Stimulated activated naive CD8-positive, alpha-beta T cell treated with anti-CD3 and anti-CD28 coated beads, Interleukin-15, Interleukin-2, amounts not matched to agents 100 ng/mL and 50 ng/mL, for 24 hours (primary cell): ENCODE results near the gene TNRC6B.
A peak's percentile ranks its signal among the peaks of the same experiment; 100 is the strongest.
"Not testable (repeated sequence)": the region's sequence is repeated elsewhere in the genome, so short reads cannot be mapped to it uniquely, and the experiment has no call there.

ENCODE experiments used
- H3K27ac Mint-ChIP-seq: one replicate; pipeline ENCODE4 v1.8.0; 2021; ENCODE audit warnings: mild to moderate bottlenecking, mixed read lengths
- H3K27me3 Mint-ChIP-seq: one replicate; pipeline ENCODE4 v1.8.0; 2021; ENCODE audit warnings: mixed read lengths
- H3K36me3 Mint-ChIP-seq: one replicate; pipeline ENCODE4 v1.8.0; 2021; ENCODE audit warnings: low read depth, mixed read lengths
- H3K4me1 Mint-ChIP-seq: one replicate; pipeline ENCODE4 v1.8.0; 2021; ENCODE audit warnings: low read depth, mixed read lengths
- H3K4me3 Mint-ChIP-seq: one replicate; pipeline ENCODE4 v1.8.0; 2021; ENCODE audit warnings: mild to moderate bottlenecking, mixed read lengths
- H3K9me3 Mint-ChIP-seq: one replicate; pipeline ENCODE4 v1.8.0; 2021; ENCODE audit warnings: mixed read lengths

The TNRC6B gene

GRCh38 chr22:40300316-40300715 is 122.6 kb downstream of the TNRC6B start:
- Mint-ChIP-seq H3K4me3 (no peak overlapping the region), H3K36me3 (peaks cover 38% of the 10 kb centered on the region), H3K9me3 (no peaks in the 10 kb centered on the region), H3K4me1 (peaks cover 9% of the 10 kb centered on the region), H3K27ac (no peak overlapping the region), H3K27me3 (no peaks in the 10 kb centered on the region)

DNA sequence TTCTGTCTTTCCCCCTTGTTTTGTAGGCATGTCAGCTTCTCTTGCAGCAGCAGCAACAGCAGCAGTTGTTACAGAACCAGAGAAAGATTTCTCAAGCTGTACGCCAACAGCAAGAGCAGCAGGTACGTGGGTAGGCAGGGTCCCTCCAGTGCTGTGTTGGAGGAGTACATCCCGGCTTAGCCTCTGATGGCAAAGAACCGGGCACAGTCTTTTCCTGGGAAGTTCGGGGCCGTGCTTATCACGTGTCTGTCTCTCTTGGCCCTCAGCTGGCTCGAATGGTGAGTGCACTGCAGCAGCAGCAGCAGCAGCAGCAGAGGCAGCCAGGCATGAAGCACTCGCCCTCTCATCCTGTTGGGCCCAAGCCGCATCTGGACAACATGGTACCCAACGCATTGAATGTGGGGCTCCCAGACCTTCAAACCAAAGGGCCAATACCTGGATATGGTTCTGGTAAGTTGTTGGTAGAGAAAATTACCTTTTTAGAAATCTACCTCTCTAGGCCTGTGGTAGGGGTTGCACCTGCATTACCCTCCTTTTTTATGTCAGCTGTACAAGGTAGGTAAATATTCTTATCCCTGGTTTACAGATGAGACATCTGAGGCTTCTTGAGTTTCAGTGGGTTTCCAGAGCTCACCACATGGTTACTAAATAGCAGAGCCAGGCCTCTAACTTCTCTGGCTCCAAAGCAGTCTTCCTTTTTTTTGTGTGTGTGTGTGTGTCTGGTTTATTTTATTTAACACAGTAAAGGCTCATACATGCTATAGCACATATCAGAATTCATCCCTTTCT is 123.4 kb downstream of the TNRC6B start:
- Mint-ChIP-seq H3K4me1 (peaks cover 9% of the 10 kb centered on the region), H3K27ac (no peak overlapping the region), H3K4me3 (no peak overlapping the region), H3K9me3 (no peaks in the 10 kb centered on the region), H3K36me3 (peaks cover 31% of the 10 kb centered on the region), H3K27me3 (no peaks in the 10 kb centered on the region)

- H3K9me3 Mint-ChIP-seq: no peaks in the 10 kb centered on the region
- no peaks in the 10 kb centered on the region for H3K27me3 Mint-ChIP-seq
- H3K4me1 Mint-ChIP-seq: peaks cover 9% of the 10 kb centered on the region
- no peak overlapping the region for H3K27ac Mint-ChIP-seq
- peaks cover 28% of the 10 kb centered on the region for H3K36me3 Mint-ChIP-seq
- no peak overlapping the region for H3K4me3 Mint-ChIP-seq
Measured at GRCh38 chr22:40302149-40302548, 124.4 kb downstream of the TNRC6B start.

- H3K27me3 Mint-ChIP-seq: no peaks in the 10 kb centered on the region
- peaks cover 35% of the 10 kb centered on the region for H3K4me1 Mint-ChIP-seq
- H3K27ac Mint-ChIP-seq: no peak overlapping the region
- no peaks in the 10 kb centered on the region for H3K9me3 Mint-ChIP-seq
- H3K36me3 Mint-ChIP-seq: peaks cover 42% of the 10 kb centered on the region
- no peak overlapping the region for H3K4me3 Mint-ChIP-seq
Measured at GRCh38 chr22:40305625-40306024, 127.9 kb downstream of the TNRC6B start.

GRCh38 chr22:40308999-40309573 is 131.4 kb downstream of the TNRC6B start:
- H3K27me3 Mint-ChIP-seq: no peaks in the 10 kb centered on the region
- peak overlapping the region; percentile 69 for H3K27ac Mint-ChIP-seq
- no peaks in the 10 kb centered on the region for H3K9me3 Mint-ChIP-seq
- H3K4me3 Mint-ChIP-seq: no peak overlapping the region
- peaks cover 26% of the 10 kb centered on the region for H3K4me1 Mint-ChIP-seq
- H3K36me3 Mint-ChIP-seq: peaks cover 53% of the 10 kb centered on the region

- H3K9me3 Mint-ChIP-seq: no peaks in the 10 kb centered on the region
- H3K36me3 Mint-ChIP-seq: peaks cover 58% of the 10 kb centered on the region
- peak overlapping the region; percentile 18 for H3K27ac Mint-ChIP-seq
- no peak overlapping the region for H3K4me3 Mint-ChIP-seq
- no peaks in the 10 kb centered on the region for H3K27me3 Mint-ChIP-seq
- H3K4me1 Mint-ChIP-seq: peaks cover 26% of the 10 kb centered on the region
Measured at GRCh38 chr22:40309631-40310030, 131.9 kb downstream of the TNRC6B start.

- peaks cover 61% of the 10 kb centered on the region for H3K36me3 Mint-ChIP-seq
- H3K4me3 Mint-ChIP-seq: no peak overlapping the region
- peaks cover 26% of the 10 kb centered on the region for H3K4me1 Mint-ChIP-seq
- peak overlapping the region; percentile 18 for H3K27ac Mint-ChIP-seq
- H3K9me3 Mint-ChIP-seq: no peaks in the 10 kb centered on the region
- no peaks in the 10 kb centered on the region for H3K27me3 Mint-ChIP-seq
Measured at GRCh38 chr22:40310081-40310767, 132.5 kb downstream of the TNRC6B start.

GRCh38 chr22:40310768-40311120 is 133.0 kb downstream of the TNRC6B start:
- H3K4me3 Mint-ChIP-seq: no peak overlapping the region
- no peaks in the 10 kb centered on the region for H3K9me3 Mint-ChIP-seq
- H3K36me3 Mint-ChIP-seq: peaks cover 66% of the 10 kb centered on the region
- no peaks in the 10 kb centered on the region for H3K27me3 Mint-ChIP-seq
- no peak overlapping the region for H3K27ac Mint-ChIP-seq
- H3K4me1 Mint-ChIP-seq: peaks cover 26% of the 10 kb centered on the region

DNA sequence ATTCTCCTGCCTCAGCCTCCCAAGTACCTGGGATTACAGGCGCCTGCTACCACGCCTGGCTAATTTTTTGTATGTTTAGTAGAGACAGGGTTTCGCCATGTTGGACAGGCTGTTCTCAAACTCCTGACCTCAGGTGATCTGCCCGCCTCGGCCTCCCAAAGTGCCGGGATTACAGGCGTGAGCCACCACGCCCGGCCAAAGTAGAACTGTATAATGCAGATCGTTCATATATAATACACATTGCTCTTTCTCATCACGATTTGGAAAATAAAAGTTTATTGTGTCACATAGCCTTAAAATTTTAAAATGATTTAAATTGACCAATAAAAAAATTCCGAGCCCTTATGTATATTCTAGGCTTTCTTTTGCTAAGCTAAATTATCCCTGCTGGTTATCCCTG is 133.9 kb downstream of the TNRC6B start:
- not testable (repeated sequence) for H3K27me3 Mint-ChIP-seq, H3K4me3 Mint-ChIP-seq, H3K9me3 Mint-ChIP-seq, H3K27ac Mint-ChIP-seq
- peaks cover 71% of the 10 kb centered on the region for H3K36me3 Mint-ChIP-seq
- H3K4me1 Mint-ChIP-seq: peaks cover 26% of the 10 kb centered on the region

- H3K4me1 Mint-ChIP-seq: peaks cover 26% of the 10 kb centered on the region
- peaks cover 73% of the 10 kb centered on the region for H3K36me3 Mint-ChIP-seq
Measured at GRCh38 chr22:40312050-40312449, 134.3 kb downstream of the TNRC6B start.

GRCh38 chr22:40313007-40313406 is 135.3 kb downstream of the TNRC6B start:
- no peak overlapping the region for H3K4me3 Mint-ChIP-seq
- peaks cover 73% of the 10 kb centered on the region for H3K36me3 Mint-ChIP-seq
- peaks cover 20% of the 10 kb centered on the region for H3K4me1 Mint-ChIP-seq
- no peaks in the 10 kb centered on the region for H3K9me3 Mint-ChIP-seq
- H3K27me3 Mint-ChIP-seq: no peaks in the 10 kb centered on the region
- H3K27ac Mint-ChIP-seq: no peak overlapping the region

More at GRCh38 chr22:40312050-40312449, 134.3 kb downstream of the TNRC6B start:
- no peak overlapping the region for H3K4me3 Mint-ChIP-seq
- H3K27ac Mint-ChIP-seq: no peak overlapping the region
- H3K9me3 Mint-ChIP-seq: no peaks in the 10 kb centered on the region
- H3K27me3 Mint-ChIP-seq: no peaks in the 10 kb centered on the region

DNA sequence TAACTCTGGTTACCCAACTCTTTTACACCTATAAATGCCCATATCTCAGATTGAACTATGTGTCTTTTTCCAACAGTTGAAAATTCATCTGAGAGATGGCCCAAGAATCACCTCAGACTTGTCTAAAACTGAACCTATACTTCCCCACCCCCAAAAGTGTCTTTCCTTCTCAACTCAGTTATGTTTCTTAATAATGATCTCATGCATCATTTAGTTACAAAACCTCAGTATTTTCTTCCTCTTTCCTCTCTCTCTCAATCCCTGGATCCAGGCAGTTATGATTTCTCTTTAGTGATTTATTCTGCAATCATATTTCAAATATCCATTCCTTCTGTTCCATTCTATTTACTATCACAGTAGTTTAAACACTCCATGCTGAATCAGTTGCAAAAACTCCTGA is 136.3 kb downstream of the TNRC6B start:
- H3K27ac Mint-ChIP-seq: peak overlapping the region; percentile 15
- H3K4me1 Mint-ChIP-seq: peaks cover 10% of the 10 kb centered on the region
- peaks cover 71% of the 10 kb centered on the region for H3K36me3 Mint-ChIP-seq
- no peak overlapping the region for H3K4me3 Mint-ChIP-seq
- no peaks in the 10 kb centered on the region for H3K27me3 Mint-ChIP-seq
- H3K9me3 Mint-ChIP-seq: no peaks in the 10 kb centered on the region

DNA sequence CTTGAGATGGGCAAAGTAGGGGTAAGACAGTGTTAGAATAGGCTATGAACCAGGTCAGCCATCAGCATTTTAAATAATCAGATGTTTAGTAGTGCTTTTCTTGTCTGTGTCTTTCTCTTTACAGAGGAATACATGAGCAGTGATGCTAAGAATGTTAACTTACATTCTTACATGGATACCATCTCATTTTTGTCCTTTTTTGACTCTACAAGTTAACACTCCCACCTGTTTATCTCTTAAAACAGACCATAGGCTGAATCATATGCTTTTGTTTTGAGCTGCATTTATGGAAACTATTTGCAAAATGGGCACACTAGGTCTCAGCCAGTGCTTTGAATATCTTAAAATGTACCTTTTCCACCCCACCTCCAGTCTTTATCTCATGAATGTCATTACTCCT is 143.0 kb downstream of the TNRC6B start:
- Mint-ChIP-seq H3K4me3 (no peak overlapping the region), H3K4me1 (peaks cover 44% of the 10 kb centered on the region), H3K27me3 (no peaks in the 10 kb centered on the region), H3K36me3 (peaks cover 52% of the 10 kb centered on the region), H3K27ac (peak overlapping the region; percentile 90), H3K9me3 (no peaks in the 10 kb centered on the region)

DNA sequence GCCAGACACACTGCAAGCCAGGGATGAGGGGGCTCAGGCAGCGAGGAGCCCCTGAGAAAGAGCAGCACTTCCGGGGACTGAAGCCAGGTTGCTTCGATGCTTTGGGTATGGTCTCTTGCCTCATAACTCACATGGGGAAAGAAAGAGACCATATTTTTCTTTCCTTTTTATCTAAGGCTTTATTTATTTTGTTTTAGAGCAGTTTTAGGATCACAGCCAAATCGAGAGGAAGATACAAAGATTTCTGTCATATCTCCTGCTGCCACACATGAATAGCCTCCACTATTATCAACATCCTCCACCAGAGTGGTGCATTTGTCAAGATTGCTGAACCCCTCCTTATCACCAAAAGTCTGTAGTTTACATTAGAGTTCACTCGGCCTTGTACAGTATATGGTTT is 144.3 kb downstream of the TNRC6B start:
- Mint-ChIP-seq H3K9me3 (no peaks in the 10 kb centered on the region), H3K27ac (peak overlapping the region; percentile 17), H3K4me3 (no peak overlapping the region), H3K36me3 (peaks cover 51% of the 10 kb centered on the region), H3K4me1 (peaks cover 56% of the 10 kb centered on the region), H3K27me3 (no peaks in the 10 kb centered on the region)

DNA sequence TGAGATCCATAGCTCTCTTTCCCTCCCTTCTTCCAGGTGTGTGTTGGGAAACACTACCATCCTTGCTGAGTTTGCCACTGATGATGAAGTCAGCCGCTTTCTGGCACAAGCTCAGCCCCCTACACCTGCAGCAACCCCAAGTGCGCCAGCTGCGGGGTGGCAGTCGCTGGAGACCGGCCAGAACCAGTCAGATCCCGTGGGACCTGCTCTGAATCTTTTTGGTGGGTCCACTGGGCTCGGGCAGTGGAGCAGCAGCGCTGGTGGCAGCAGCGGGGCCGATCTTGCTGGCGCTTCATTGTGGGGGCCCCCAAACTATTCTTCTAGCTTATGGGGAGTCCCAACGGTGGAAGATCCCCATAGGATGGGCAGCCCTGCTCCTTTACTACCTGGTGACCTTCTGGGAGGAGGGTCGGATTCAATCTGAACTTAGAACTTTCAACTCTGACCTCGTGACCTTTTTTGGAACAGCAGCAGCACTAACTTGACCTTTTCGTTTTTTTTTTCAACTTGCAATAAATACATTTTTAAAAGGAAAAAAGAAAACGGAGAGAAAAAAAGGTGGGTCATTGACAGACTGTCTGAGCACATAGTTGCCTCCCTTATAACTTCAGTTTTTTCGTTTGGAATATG is 145.2 kb downstream of the TNRC6B start:
- Mint-ChIP-seq H3K4me1 (peaks cover 66% of the 10 kb centered on the region), H3K4me3 (no peak overlapping the region), H3K36me3 (peaks cover 49% of the 10 kb centered on the region), H3K27ac (no peak overlapping the region), H3K27me3 (no peaks in the 10 kb centered on the region), H3K9me3 (no peaks in the 10 kb centered on the region)
